Gastroesophageal sphincter (tissue), 3 donors: ENCODE results near the gene OPN1SW.

Experiments used
- POLR2A ChIP-seq, 2 donors: fragments of 450-650 bp; IDR thresholded peaks; one replicate each; pipeline ENCODE4 v1.6.1; 2017; ENCODE audit warnings: antibody characterized with exemption in 2 of 2, mild to moderate bottlenecking in 2 of 2, moderate library complexity in 1 of 2
- POLR2AphosphoS5 ChIP-seq: sonication (generic); formaldehyde crosslinking; IDR thresholded peaks from one replicate; pipeline ENCODE4 v1.6.1; 2017; ENCODE audit warnings: antibody characterized with exemption
- TF ChIP-seq, protein P1 (sequence below), 4 experiments: fragments of 200-600 bp in 2 of 4; fragments of 450-650 bp in 2 of 4; sonication (generic) in 1 of 4; IDR thresholded peaks; one replicate each; pipeline ENCODE4 v1.5.1; 2017 to 2019; ENCODE audit warnings: antibody characterized with exemption in 4 of 4, mild to moderate bottlenecking in 2 of 4, moderate library complexity in 2 of 4

- no peak for TF ChIP-seq POLR2A (IDR thresholded peaks at IDR 0.05)
- TF ChIP-seq, protein P1, sequence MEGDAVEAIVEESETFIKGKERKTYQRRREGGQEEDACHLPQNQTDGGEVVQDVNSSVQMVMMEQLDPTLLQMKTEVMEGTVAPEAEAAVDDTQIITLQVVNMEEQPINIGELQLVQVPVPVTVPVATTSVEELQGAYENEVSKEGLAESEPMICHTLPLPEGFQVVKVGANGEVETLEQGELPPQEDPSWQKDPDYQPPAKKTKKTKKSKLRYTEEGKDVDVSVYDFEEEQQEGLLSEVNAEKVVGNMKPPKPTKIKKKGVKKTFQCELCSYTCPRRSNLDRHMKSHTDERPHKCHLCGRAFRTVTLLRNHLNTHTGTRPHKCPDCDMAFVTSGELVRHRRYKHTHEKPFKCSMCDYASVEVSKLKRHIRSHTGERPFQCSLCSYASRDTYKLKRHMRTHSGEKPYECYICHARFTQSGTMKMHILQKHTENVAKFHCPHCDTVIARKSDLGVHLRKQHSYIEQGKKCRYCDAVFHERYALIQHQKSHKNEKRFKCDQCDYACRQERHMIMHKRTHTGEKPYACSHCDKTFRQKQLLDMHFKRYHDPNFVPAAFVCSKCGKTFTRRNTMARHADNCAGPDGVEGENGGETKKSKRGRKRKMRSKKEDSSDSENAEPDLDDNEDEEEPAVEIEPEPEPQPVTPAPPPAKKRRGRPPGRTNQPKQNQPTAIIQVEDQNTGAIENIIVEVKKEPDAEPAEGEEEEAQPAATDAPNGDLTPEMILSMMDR (IDR thresholded peaks at IDR 0.05), result no peak
- TF ChIP-seq POLR2AphosphoS5, result no peak
These were observed 18.8 kb upstream of the OPN1SW start for GRCh38 chr7:128794436-128794835.
